Osteoblast (primary cell): Measurements from ENCODE around the gene HYAL2. TPM values are rescaled to one million over a fixed set of nuclear protein-coding genes. Genes with fewer than 3 reads are reported as not detected.

ENCODE experiments used
- DNase-seq: peaks from one replicate; pipeline ENCODE4 v3.0.0; 2011; ENCODE audit warnings: low spot score, mixed read lengths; ENCODE audit not compliant: insufficient read length; ENCODE audit errors: missing footprints
- H2AFZ ChIP-seq: 2 replicates; pipeline ENCODE4 v1.6.0; 2011; ENCODE audit warnings: mild to moderate bottlenecking, low read length
- H3K27ac ChIP-seq: 2 replicates; pipeline ENCODE4 v1.5.1; 2011; ENCODE audit warnings: mild to moderate bottlenecking, low read depth, low read length, moderate library complexity
- H3K27me3 ChIP-seq: 2 replicates; pipeline ENCODE4 v1.6.0; 2012; ENCODE audit warnings: mild to moderate bottlenecking, control low read depth, inconsistent platforms, low read length, moderate library complexity; ENCODE audit not compliant: insufficient read depth
- H3K36me3 ChIP-seq: 2 replicates; pipeline ENCODE4 v1.5.1; 2011; ENCODE audit warnings: mild to moderate bottlenecking, low read length, control low read depth, moderate library complexity; ENCODE audit not compliant: insufficient read depth
- H3K4me1 ChIP-seq: 2 replicates; pipeline ENCODE4 v1.5.1; 2011; ENCODE audit warnings: mild to moderate bottlenecking, low read length, control low read depth, moderate library complexity; ENCODE audit not compliant: insufficient read depth
- H3K4me2 ChIP-seq: 2 replicates; pipeline ENCODE4 v1.6.0; 2011; ENCODE audit warnings: mild to moderate bottlenecking, low read length; ENCODE audit not compliant: insufficient read depth
- H3K4me3 ChIP-seq: fragments of 200-600 bp; sonication (generic); 3 replicates; pipeline ENCODE4 v1.5.1; 2012; ENCODE audit warnings: mild to moderate bottlenecking, low read length, inconsistent platforms; ENCODE audit not compliant: insufficient read depth
- H3K79me2 ChIP-seq: 2 replicates; pipeline ENCODE4 v1.6.0; 2012; ENCODE audit warnings: mild to moderate bottlenecking, low read length, control low read depth, inconsistent platforms; ENCODE audit not compliant: insufficient read depth
- H3K9me3 ChIP-seq: 2 replicates; pipeline ENCODE4 v1.5.1; 2011; ENCODE audit warnings: low read depth, low read length, control low read depth
- H4K20me1 ChIP-seq: 2 replicates; pipeline ENCODE4 v1.6.0; 2012; ENCODE audit warnings: mild to moderate bottlenecking, low read length, control low read depth; ENCODE audit not compliant: insufficient read depth
- CTCF ChIP-seq: IDR thresholded peaks from 2 replicates; pipeline ENCODE4 v1.5.1; 2011; ENCODE audit warnings: mild to moderate bottlenecking, low read depth, low read length, moderate library complexity; ENCODE audit errors: extremely low read depth
- total RNA-seq: library from RNA; depleted of rRNA; stranded (reverse); fragments of >200 nt; gene quantifications from 2 replicates; pipeline ENCODE4 v1.2.3, GENCODE V29; 2012

Gene HYAL2
- total RNA-seq, 1 donor = 32.9 TPM

GRCh38 chr3:50358911-50359759, 36.6 kb upstream of the HYAL2 start, which contains the start of gene TMEM115:
Gene TMEM115, minus strand, starts transcription at chr3:50359521. Its CDS starts 458 bp downstream, at chr3:50359063.
- peaks cover 30% of the 10 kb centered on the region for H3K36me3 ChIP-seq
- peaks cover 37% of the 10 kb centered on the region for H3K4me1 ChIP-seq
- no peak for TF ChIP-seq CTCF
- H3K27me3 ChIP-seq = no peaks in the 10 kb centered on the region
- H2AFZ ChIP-seq = peak within 1 kb of the TSS; percentile 92
- peak within 1 kb of the TSS; percentile 82 for H3K27ac ChIP-seq
- H3K9me3 ChIP-seq = no peaks in the 10 kb centered on the region
- peak; percentile 100 for DNase-seq
- peak within 1 kb of the TSS; percentile 92 for H3K4me3 ChIP-seq
- peaks cover 51% of the 10 kb centered on the region for H3K79me2 ChIP-seq
- peak within 1 kb of the TSS; percentile 91 for H3K4me2 ChIP-seq
- H4K20me1 ChIP-seq = peaks cover 46% of the 10 kb centered on the region

GRCh38 chr3:50358355-50358910, 35.9 kb upstream of the HYAL2 start:
- H3K27me3 ChIP-seq = no peaks in the 10 kb centered on the region
- peak overlapping the region; percentile 92 for H3K4me3 ChIP-seq
- H3K9me3 ChIP-seq = no peaks in the 10 kb centered on the region
- H3K36me3 ChIP-seq = peaks cover 37% of the 10 kb centered on the region
- no peak for TF ChIP-seq CTCF
- peaks cover 58% of the 10 kb centered on the region for H3K79me2 ChIP-seq
- no peak overlapping the region for H2AFZ ChIP-seq
- H4K20me1 ChIP-seq = peaks cover 53% of the 10 kb centered on the region
- H3K4me2 ChIP-seq = peak overlapping the region; percentile 91
- H3K4me1 ChIP-seq = peaks cover 37% of the 10 kb centered on the region
- H3K27ac ChIP-seq = peak overlapping the region; percentile 82
- DNase-seq = no peak

- Histone ChIP-seq H3K79me2 (peaks cover 66% of the 10 kb centered on the region), H3K27ac (peak overlapping the region; percentile 82), H4K20me1 (peaks cover 62% of the 10 kb centered on the region)
These were observed 34.9 kb upstream of the HYAL2 start for GRCh38 chr3:50357481-50357880.

More at GRCh38 chr3:50357481-50357880, 34.9 kb upstream of the HYAL2 start:
- peak overlapping the region; percentile 92 for H3K4me3 ChIP-seq
- peak overlapping the region; percentile 91 for H3K4me2 ChIP-seq
- H3K27me3 ChIP-seq = no peaks in the 10 kb centered on the region
- no peak for DNase-seq
- H3K9me3 ChIP-seq = no peaks in the 10 kb centered on the region
- H3K36me3 ChIP-seq = peaks cover 41% of the 10 kb centered on the region
- no peak for TF ChIP-seq CTCF
- peaks cover 43% of the 10 kb centered on the region for H3K4me1 ChIP-seq
- H2AFZ ChIP-seq = no peak overlapping the region
